ENCODE data around the gene TSSK3.

- TF ChIP-seq, protein P1, sequence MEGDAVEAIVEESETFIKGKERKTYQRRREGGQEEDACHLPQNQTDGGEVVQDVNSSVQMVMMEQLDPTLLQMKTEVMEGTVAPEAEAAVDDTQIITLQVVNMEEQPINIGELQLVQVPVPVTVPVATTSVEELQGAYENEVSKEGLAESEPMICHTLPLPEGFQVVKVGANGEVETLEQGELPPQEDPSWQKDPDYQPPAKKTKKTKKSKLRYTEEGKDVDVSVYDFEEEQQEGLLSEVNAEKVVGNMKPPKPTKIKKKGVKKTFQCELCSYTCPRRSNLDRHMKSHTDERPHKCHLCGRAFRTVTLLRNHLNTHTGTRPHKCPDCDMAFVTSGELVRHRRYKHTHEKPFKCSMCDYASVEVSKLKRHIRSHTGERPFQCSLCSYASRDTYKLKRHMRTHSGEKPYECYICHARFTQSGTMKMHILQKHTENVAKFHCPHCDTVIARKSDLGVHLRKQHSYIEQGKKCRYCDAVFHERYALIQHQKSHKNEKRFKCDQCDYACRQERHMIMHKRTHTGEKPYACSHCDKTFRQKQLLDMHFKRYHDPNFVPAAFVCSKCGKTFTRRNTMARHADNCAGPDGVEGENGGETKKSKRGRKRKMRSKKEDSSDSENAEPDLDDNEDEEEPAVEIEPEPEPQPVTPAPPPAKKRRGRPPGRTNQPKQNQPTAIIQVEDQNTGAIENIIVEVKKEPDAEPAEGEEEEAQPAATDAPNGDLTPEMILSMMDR (IDR thresholded peaks at IDR 0.05), result no peak
- TF ChIP-seq FOXK1 (CRISPR knock-in tag; IDR thresholded peaks at IDR 0.05), result no peak
- TF ChIP-seq E2F1 (CRISPR knock-in tag; IDR thresholded peaks at IDR 0.05), result no peak
- no peak for TF ChIP-seq GABPB1 (CRISPR knock-in tag; IDR thresholded peaks at IDR 0.05)
- no peak for TF ChIP-seq ATF6 (CRISPR knock-in tag; IDR thresholded peaks at IDR 0.05)
- no peak for TF ChIP-seq ATF1 (CRISPR knock-in tag; IDR thresholded peaks at IDR 0.05)
- TF ChIP-seq USF1 (CRISPR knock-in tag; IDR thresholded peaks at IDR 0.05), result no peak
Measured at GRCh38 chr1:32337855-32338636, 24.3 kb upstream of the TSSK3 start.
